CD4-positive, alpha-beta T cell treated with Interleukin-17A for 4 hours (primary cell): Measurements from ENCODE around the gene DUS1L.

Experiments
- DNase-seq: peaks from one replicate; pipeline ENCODE4 v3.0.0-alpha.2; 2020; ENCODE audit warnings: mixed read lengths

Gene DUS1L

DNA sequence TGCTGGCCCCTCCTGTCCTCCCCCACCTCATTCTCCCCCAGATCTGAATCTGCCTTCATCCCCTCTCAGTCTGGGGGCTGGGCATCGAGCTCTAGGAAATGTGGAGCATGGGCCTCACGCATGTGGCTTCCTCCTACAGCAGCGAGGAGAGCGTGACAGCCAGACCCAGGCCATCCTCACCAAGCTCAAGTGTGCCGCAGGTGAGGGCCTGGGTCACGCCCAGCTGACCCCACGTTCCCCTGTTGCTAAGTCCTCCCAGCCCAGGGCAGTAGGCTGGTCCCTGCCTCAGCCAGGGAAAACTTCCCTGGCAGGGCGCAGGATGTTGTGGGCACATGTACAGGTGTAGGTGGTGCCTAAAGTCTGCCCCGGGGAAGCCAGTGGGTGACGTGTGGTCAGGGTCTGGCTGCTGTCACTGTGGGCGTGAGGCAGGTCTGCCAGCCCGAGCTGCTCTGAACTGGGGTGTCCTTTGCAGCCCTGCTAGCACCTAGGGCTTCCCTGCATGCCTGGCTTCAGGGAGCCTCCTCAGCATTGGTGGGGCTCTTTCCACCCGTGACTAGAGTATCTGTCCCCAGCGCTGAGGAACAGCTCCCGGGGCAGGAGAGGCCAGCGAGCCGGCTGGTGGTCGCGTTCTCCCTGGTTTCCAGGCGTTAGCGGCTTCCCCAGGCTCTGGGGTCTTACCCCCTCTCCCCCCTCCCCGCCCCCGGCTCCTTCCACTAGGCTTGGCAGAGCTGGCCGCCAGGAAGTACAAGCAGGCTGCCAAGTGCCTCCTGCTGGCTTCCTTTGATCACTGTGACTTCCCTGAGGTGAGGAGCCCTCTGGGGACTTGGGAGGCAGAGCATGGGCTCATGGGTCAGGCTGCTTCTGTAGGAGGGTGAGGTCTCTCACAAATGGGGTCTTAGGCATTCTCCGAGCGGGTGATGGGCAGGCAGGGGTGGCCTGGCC lies 10.3 kb downstream of the DUS1L start:
- peak; percentile 0 for DNase-seq

DNA sequence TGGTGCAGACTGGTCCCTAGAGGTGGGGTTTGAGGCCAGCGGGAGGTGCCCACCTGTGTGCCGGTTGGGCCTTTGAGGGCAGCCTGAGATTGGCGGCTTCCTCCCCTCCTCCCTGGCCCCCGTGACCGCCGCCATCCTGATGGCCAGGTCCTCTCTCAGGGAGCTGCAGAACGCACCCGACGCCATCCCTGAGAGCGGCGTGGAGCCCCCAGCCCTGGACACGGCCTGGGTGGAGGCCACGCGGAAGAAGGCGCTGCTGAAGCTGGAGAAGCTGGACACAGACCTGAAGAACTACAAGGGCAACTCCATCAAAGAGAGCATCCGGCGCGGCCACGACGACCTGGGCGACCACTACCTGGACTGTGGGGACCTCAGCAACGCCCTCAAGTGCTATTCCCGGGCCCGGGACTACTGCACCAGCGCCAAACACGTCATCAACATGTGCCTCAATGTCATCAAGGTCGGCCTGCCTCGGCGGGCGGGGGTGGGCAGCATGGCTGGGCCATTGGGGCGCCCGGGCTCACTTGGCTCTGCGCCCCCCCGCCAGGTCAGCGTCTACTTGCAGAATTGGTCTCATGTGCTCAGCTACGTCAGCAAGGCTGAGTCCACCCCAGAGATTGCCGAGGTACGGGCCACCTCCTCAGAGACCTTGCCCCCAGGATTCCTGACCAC lies 11.1 kb downstream of the DUS1L start:
- DNase-seq, result peak; percentile 1

GRCh38 chr17:82053556-82054263 lies 11.9 kb downstream of the DUS1L start:
- peak; percentile 1 for DNase-seq

DNA sequence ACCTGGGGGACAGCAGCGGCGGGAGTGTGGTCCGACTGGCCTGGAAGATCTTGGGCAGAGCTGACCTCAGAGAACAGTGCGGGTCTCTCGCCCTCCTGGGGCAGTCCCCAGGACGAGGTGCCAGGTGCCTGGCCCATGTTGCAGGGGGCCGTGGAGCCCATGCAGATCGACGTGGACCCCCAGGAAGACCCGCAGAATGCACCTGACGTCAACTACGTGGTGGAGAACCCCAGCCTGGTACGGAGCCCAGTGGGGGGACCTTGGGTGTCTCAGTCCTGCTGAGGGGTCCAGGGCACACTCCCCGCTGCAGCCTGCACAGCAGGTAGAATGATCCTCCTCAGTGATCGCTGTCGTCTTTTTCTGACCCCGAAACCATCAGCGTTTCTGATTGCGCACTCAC lies 12.5 kb downstream of the DUS1L start:
- DNase-seq, result peak; percentile 2

DNA sequence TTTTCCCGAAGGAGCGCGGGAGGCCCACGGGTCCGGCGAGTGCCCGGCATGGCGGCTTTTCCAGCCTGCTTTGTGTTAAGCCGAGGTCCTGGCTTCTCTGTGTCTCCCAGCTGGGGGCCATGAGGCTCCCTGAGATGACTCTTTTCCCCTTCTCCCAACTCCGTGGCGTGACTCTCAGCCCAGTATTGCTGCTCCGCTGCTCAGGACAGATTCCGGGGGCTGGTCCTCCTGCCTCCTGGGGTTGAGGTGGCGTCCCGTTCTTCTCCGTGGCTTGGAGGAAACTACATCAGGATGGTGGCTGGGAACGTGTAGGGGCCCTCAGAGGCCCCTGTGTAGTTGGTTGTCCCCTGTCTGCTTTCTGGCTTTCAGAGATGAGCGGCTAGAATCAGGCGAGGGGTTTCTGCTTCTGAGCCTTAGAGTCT lies 13.0 kb downstream of the DUS1L start:
- peak; percentile 2 for DNase-seq

GRCh38 chr17:82051776-82052637 lies 13.6 kb downstream of the DUS1L start, which contains the start of the genes GPS1 and RFNG:
Gene GPS1 (plus strand): TSS chr17:82051898. CDS start chr17:82051932, 34 bp downstream.
Gene RFNG (minus strand): TSS chr17:82051811. CDS start chr17:82051766, 45 bp downstream.
- peak; percentile 89 for DNase-seq

GRCh38 chr17:82050761-82051641 lies 14.6 kb downstream of the DUS1L start:
- DNase-seq, result peak; percentile 14

- no peak for DNase-seq
Observed at GRCh38 chr17:82050152-82050760, 15.3 kb downstream of the DUS1L start.

DNA sequence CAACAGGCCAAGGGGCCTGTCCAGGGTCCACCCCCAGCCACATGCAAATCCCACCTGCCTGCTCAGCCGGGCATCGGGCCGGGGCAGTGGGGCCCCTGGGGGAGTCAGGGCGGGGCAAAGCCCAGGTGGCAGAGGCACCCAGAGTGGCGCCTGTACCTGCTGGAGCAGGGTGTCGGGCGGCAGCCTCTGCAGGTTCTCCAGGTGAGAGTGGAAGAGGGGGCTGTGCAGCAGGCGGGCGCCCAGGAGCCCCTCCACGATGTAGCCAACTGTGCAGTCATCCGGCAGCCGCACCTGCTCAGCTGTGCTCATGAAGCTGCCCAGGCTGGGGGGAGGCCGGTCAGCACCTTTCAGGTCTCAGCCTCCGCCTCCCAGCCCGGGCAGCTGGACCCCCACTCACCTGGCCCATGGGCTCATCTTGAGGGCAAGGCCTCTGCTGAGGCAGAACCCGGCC lies 16.1 kb downstream of the DUS1L start:
- DNase-seq, result no peak

GRCh38 chr17:82049106-82049505 lies 16.5 kb downstream of the DUS1L start:
- no peak for DNase-seq

GRCh38 chr17:82048571-82048971 lies 17.0 kb downstream of the DUS1L start:
- DNase-seq, result no peak

DNA sequence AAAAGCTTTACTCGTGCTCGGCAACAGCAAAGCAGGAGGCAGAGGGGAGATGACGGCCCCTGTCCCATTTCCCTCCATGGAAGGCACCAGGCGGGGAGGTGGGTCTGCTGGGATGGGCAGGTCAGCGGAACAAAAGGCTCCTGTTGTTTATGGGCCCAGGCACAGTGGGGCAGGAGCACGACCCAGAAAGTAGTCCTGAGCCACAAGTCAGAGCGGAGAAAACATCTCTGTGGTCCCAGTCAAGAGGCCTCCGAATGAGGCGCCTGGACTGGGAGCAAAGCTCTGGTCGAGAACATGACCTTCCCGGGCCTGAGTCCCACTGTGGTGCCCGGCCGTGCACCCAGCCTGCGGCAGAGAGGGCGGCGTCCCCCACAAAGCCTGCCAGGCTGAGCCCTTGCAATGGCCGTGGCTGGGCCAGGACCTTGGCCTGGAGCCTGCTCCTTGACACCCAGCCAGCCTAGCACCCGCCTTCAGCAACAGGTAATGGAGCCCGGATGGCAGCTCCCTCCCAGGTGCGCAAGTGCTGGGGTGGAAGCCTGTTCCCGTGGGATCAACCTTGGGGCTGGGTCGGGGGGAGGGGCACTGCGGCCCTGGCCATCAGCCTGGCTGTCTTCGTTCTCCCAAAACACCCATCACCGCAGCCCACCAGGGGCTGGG lies 17.6 kb downstream of the DUS1L start:
- no peak for DNase-seq

- no peak for DNase-seq
Observed at GRCh38 chr17:82047379-82047778, 18.2 kb downstream of the DUS1L start.

GRCh38 chr17:82046903-82047302 lies 18.7 kb downstream of the DUS1L start:
- no peak for DNase-seq

DNA sequence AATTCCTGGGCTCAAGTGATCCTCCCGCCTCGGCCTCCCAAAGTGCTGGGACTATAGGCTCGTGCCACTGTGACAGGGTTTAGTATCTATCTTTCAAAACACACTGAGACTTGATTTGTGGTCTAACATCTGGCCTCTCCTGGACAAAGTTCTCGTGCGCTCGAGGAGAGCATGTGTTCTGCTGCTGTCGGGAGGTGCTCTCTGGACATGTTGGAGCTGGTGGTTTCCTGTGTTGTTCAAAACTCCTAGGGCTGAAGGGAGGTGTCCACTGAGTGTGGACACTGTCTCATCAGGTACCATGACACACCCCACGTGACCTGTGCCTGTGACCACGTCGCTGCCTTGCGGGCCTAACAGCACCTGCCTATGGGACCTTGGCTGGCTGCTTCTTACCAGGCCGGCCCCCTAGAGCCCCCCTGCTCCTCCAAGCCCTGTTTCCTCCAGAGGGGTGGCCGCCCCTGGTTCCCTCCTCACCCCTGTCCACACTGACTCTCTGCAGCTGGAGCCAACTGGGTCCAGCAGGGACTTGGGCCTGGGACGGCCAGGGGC lies 19.6 kb downstream of the DUS1L start:
- DNase-seq, result no peak

DNA sequence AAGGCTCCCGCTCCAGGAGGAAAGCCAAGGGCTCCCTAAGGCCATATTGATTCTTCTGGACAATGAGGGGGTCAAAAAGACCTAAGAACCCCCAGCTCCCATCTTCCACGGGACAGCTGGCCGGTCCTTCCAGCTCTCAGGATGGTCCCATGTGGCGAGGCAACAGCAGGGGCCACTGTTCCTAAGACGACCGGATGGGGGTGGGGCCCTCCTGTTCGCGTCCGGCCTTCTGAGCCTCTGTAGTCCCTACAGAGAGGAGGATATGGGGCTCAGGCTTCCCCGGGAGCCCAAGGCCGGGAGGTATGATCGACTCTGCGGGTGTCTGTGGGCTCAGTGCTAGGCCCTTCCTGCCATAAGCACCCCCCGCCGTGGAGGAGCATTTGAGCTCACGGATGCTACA lies 22.1 kb downstream of the DUS1L start:
- no peak for DNase-seq

GRCh38 chr17:82042649-82043048 lies 23.0 kb downstream of the DUS1L start:
- DNase-seq, result no peak

- no peak for DNase-seq
Observed at GRCh38 chr17:82041144-82041814, 24.3 kb downstream of the DUS1L start.

DNA sequence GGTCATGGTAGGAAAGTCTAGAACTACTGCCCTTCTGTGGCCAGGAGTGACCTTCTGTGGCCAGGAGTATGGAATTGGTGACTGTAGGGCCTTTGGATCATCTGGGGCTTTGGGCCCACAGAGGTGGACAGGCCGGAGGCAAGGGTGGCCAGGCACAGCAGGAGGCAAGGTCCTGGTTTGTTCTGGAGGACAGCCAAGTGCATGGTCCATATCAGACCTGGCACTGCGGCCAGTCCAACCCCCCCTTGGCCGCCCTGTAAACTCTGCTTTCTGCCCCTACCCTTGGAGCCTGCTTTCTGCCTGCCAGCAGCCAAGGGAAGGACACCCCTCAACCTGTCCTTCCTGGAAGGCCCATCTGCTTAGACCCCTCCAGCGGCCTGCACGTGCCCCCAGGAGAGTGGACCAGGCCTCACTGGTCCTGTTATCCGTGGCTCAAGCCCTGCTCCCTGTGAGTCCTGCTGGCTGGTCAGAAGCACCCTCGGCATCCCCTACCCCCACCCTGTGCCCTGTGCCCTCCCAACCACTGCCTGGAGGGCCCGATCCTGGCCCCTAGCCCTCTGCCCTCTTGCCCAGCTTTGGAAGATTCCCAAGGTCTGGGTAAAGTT lies 25.8 kb downstream of the DUS1L start:
- DNase-seq, result no peak
